Ecto neural progenitor cell (in vitro differentiated cells): ENCODE results near the gene STRBP.

Experiments
- DNase-seq: peaks from one replicate; pipeline ENCODE4 v3.0.0-alpha.2; 2018; ENCODE audit warnings: low spot score

The STRBP gene

GRCh38 chr9:123097430-123098095 is 170.8 kb downstream of the STRBP start:
- no peak for DNase-seq

DNA sequence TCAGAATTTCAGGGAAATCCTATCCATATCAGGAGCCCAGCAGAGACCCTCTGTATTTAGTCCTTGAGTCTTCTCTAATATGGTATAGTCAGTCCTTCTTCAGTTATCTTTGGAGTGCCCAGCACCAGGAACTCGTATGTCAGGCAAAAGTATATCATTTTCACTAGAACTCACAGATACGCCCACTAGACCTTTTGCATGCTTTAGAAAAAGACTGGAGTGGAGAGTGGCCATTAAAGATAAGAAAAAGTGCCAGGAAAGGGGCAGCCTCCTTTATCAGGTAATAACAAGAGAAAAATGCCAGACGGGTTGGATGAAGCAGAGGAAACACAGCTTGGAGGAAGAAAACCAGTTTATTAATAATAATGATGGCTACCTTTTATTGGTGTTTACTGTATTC is 171.4 kb downstream of the STRBP start:
- no peak for DNase-seq

- DNase-seq, result no peak
Measured at GRCh38 chr9:123093141-123093540, 175.2 kb downstream of the STRBP start.

- DNase-seq, result no peak
Measured at GRCh38 chr9:123091459-123091858, 176.9 kb downstream of the STRBP start.

GRCh38 chr9:123090956-123091355 is 177.4 kb downstream of the STRBP start:
- no peak for DNase-seq

GRCh38 chr9:123090198-123090896 is 178.0 kb downstream of the STRBP start:
- no peak for DNase-seq

DNA sequence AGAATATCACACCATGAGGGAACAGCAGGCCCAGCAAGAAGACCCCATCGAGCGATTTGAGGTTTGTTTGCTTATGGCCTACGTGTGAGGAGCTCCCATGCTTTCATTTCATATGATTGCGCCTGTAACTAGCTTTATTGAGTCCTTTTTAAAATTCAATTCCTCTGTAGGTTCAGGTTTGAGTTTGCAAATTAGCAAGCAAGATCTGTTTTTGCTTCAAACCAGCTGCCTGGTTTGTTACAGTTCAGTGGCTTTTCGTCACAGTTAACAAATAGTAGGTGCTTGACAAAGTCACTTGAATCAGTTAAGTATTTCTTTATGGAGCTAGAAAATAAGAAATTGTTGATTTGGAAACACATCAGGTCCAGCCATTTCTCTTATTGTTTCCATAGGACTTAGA is 178.6 kb downstream of the STRBP start:
- no peak for DNase-seq

DNA sequence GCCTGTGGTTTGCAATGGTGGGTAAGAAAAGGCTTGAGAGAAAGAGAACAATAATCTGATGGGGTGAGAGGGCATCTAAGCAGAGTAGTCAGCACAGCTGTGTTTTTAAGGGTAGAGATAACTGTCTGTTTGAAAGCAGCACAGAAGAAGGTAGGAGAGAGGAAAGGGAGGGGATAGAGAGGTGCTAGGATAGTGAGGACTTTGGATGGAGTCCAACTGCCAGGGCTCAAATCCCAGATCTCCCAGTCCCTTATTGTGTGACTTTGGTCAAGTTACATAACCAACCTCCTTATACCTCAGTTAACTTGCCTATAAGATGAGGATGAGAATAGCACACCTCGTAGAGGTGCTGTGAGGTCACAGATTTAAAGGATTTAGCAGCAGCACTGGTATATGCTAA is 179.3 kb downstream of the STRBP start:
- DNase-seq, result no peak

GRCh38 chr9:123087359-123087888 is 181.0 kb downstream of the STRBP start:
- no peak for DNase-seq

DNA sequence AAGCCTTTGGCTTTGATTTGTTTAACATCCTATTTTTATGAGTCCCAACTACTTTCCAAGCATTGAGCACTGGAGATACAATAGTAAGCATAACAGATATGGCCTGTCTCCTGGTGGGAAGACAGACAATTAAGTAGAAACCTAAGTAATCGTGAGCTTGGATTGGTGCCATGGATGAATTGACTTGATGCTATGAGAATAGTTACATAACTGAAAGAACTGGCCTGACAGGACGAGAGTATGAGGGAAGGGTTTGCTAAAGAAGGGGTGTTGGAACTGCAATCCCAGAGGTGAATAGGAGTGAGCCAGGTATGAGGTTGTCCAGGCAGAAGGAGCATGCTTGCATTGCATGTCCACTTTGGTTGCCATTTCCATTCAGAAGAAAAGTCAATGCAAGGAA is 182.5 kb downstream of the STRBP start:
- DNase-seq, result no peak

- DNase-seq, result no peak
Measured at GRCh38 chr9:123084256-123084655, 184.1 kb downstream of the STRBP start.

GRCh38 chr9:123083680-123084079 is 184.7 kb downstream of the STRBP start:
- DNase-seq, result no peak

- no peak for DNase-seq
Measured at GRCh38 chr9:123081824-123082223, 186.6 kb downstream of the STRBP start.

DNA sequence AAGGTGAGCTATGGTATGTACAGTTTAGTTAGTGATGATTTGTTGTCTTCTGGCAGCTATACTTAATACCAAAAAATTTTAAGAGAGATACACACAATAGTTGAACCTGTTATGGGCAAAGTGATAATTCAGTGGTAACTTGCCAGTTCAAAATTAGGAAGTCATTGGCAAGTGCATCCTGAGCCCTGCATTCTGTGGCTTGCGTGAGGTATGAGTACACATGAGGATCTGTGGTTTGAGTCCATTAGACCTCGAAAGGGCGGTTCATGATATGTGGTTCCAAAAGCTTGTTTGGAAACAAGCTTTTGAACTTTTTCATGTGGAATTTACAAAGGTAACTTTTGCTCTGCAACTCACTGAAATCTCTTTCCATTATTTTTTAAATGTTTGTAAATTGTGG is 187.9 kb downstream of the STRBP start:
- DNase-seq, result no peak

DNA sequence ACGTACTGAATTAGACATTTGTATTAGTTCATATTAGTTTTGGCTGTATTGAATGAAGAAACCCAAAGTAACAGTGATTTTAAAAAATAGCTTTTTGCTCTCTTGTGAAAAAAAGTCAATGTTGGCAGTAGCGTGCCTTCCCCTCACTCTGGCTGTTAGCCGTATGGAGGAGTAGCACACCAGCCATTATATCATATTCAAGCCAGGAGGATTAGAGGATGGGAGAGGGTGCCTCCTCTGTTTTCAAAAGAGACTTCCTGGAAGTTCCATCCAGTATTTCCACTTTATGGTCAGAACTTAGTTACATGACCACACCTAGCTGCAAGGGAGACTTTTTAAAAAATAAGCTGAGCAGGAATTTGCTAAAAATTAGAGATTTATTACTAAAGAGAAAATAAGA is 193.8 kb downstream of the STRBP start:
- DNase-seq, result no peak

DNA sequence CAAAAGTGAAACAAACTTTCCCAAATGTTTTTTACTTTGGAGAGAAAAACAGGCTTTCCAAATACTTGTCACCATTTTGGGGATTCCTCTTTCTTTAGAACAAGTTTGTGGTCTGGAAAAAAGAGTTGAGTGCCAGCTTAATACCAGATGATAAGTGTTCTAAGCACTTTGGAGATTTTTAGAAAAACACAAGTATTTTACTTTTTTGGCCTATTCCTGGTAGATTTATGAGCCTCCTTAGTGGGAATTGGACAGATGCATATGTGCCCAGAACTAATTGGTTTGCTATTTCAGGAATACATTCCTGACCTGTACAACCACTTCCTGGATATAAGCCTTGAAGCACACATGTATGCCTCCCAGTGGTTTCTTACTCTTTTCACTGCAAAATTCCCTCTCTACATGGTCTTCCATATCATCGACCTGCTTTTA is 194.4 kb downstream of the STRBP start:
- no peak for DNase-seq

DNA sequence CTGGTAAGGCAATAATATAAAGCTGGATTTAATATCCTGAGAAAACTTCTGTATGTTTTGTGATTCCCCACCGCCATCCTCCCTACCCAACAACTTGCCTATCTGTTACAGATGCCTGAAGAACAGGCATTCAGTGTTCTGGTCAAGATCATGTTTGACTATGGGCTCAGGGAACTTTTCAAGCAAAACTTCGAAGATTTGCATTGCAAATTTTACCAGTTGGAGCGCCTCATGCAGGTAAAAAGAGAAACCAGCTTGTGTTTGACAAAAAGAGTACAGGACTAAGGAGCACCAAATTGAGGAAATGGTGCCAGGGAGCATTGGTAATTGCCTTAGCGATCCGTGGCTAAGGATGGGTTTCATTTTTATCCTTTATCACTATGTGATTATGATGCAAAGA is 194.9 kb downstream of the STRBP start:
- DNase-seq, result no peak

DNA sequence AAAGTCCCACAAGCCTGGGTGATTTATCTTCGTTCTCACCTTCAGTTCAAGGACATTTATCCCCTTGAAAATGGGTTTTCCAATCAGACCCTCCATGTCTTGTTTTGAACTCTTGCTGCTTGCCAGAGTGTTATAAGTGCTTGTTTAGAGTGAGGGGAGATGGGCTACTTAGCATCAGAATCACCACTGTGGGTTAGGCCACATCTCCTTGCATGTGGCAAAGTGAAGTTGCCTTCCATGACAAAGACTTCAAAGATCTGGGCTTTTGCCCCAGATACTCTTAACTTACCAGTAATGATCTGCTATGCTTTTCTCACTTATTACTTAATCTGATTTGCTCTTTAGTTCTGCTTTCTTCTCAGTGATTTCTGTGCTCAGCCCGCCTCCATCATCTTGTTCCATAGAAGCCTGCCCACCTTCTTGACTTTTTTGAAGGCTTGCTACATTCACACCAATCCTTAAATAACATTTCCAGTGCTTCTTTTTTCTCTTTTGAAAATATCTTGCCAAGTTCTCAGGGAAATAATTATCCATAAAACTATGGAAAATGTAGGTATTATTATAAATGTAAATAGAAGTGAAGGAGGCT is 195.9 kb downstream of the STRBP start:
- no peak for DNase-seq
